Endothelial cell of coronary artery (primary cell): ENCODE measurements around the gene PLOD2. TPM values are rescaled to one million over a fixed set of nuclear protein-coding genes. Genes with fewer than 3 reads are reported as not detected.

Experiments used
- total RNA-seq: library from RNA; depleted of rRNA; stranded (reverse); fragments of >200 nt; gene quantifications from 2 replicates; pipeline ENCODE4 v1.2.3, GENCODE V29; 2014

The PLOD2 gene
- total RNA-seq, result 156 and 649 TPM in 2 replicates

DNA sequence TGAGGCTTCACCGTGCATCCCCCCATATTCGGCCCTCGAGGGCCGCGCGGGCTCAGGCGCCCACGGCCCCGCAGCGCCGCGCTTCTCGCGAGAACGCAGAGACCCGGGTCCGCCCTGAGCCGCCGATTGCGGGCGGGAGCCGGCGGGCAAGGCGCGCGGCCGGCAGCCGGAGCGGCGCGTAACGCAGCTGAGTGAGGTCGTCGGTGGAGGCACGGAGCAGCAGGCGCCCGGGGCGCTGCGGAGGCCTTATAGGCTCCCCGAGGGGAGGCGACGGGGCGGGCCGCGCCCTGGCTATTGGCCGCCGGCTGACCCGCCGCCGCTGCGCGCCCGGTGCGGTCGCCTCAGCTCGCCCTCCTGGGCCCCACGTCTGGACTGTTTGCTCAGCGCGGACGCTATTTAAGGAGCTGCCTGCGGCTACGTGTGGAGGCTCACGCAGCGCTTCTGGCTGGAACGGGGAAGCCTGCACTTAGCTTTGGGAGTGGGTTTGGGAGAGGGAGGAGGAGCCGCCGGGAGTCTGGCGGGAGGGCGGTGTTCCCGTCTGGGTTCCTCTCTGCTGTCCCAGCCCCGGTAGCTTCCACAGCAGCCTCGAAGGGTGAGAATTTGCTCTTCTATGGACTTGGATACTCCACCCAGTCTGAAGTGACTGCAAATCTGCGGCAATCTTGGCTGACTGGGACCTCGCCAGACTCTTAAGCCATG, at the start of gene PLOD2:
TSS of gene PLOD2 (minus strand) at position 221 of the 699 bp plus-strand sequence. CDS start at position 26, 195 bp downstream.

Other genes with a start within 250 kb of the PLOD2 start
- gene PLSCR4, start 89.9 kb upstream of the PLOD2 start, total RNA-seq, result 34.5 and 94.1 TPM in 2 replicates